ENCODE data around the gene SGMS1.

GRCh38 chr10:50540826-50541122 lies 83.0 kb downstream of the SGMS1 start:
- TF ChIP-seq CTCF (conservative IDR thresholded peaks at IDR 0.05 in 1 of 2, IDR thresholded peaks at IDR 0.05 in 1 of 2; ENCODE audit: extremely low read depth in 1 of 2, insufficient read depth in 1 of 2, low read depth in 1 of 2, low read length in 2 of 2), result no peak
- TF ChIP-seq EZH2 (IDR thresholded peaks at IDR 0.05; ENCODE audit: borderline replicate concordance, low read length), result no peak

Measured in mammary epithelial cell (primary cell).